ENCODE measurements around the gene FOXS1. TPM values are rescaled to one million over a fixed set of nuclear protein-coding genes. Genes with fewer than 3 reads are reported as not detected.

FOXS1 gene
- total and polyA plus RNA-seq, 2 experiments from 2014 or later: 0.26 TPM; not detected in 1

DNA sequence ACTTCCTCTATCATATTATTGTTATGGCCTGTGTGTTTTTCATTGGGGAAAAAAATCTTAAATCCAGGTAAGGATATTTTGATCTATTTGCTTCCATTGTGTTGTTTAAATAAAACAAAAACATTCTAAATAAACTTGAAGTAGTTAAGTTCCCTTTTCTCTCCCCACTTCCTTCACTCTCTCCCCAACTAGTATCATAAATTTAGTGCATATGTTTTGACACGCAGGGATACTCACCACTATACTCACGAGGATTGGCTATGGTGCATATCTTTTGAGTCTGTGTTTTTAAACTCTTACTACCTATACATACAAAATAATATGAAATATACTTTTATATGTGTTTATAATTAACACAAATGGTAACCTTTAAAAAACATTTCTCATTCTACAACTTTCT is 30.3 kb upstream of the FOXS1 start:
- Histone ChIP-seq H3K9me2 (ENCODE audit: insufficient read depth) (no peaks in the 10 kb centered on the region), H3K36me3 (ENCODE audit: insufficient read depth) (no peaks in the 10 kb centered on the region), H3K4me2 (no peak overlapping the region), H3K4me1 (ENCODE audit: insufficient read depth) (0 out of 2 replicates have a peak, but pooled peaks cover 3% of the 10 kb centered on the region), H3F3A (replicated peaks; ENCODE audit: low read depth) (peaks cover 6% of the 10 kb centered on the region; the same call in 1 of the 2 replicates), H2AFZ (no peak overlapping the region), H3K27ac (ENCODE audit: low read depth) (no peak overlapping the region), H3K27me3 (ENCODE audit: insufficient read depth) (peaks cover 33% of the 10 kb centered on the region), H3K4me3 (no peak overlapping the region), H3K79me2 (replicated peaks; ENCODE audit: insufficient read depth) (no peaks in the 10 kb centered on the region), H4K20me1 (replicated peaks; ENCODE audit: insufficient read depth) (no peaks in the 10 kb centered on the region)
- no peak overlapping the region for H3K27ac Mint-ChIP-seq
- no peaks in the 10 kb centered on the region; the same call in 2 of the 3 replicates for H3K36me3 Mint-ChIP-seq (ENCODE audit: low read depth)
- H3K4me3 Mint-ChIP-seq: no peak overlapping the region
- H3K27me3 Mint-ChIP-seq (ENCODE audit: insufficient read depth, low read depth, poor library complexity): peaks cover 23% of the 10 kb centered on the region
- H3K9me3 Mint-ChIP-seq: peaks cover 14% of the 10 kb centered on the region
- DNase-seq (ENCODE audit: low spot score) (no peak), ATAC-seq (no peak)
- no peak for TF ChIP-seq EZH2phosphoT487 (IDR thresholded peaks at IDR 0.05; ENCODE audit: unreplicated experiment)
- H3K4me1 Mint-ChIP-seq: peaks cover 3% of the 10 kb centered on the region; the same call in 2 of the 3 replicates

DNA sequence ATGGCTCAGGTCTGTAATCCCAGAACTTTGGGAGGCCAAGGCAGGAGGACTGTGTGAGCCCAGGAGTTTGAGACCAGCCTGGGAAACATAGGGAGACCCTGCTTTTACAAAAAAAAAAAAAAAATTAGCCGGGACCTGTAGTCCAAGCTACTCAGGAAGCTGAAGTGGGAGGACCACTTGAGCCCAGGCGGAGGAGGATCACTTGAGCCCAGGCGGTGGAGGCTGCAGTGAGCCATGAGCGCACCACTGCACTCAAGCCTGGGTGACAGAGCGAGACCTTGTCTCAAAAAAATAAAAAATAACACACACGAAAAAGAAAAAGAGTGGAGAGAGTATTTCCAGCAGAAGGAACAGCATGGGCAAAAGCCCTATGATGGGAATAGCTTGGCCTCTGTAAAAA is 27.0 kb upstream of the FOXS1 start:
- H2AFZ ChIP-seq: no peak overlapping the region
- peaks cover 35% of the 10 kb centered on the region for H3K27me3 Mint-ChIP-seq (ENCODE audit: insufficient read depth, low read depth, poor library complexity)
- H3K4me1 Mint-ChIP-seq: peaks cover 9% of the 10 kb centered on the region; the same call in 2 of the 3 replicates
- H3K36me3 Mint-ChIP-seq (ENCODE audit: low read depth): no peaks in the 10 kb centered on the region; the same call in 2 of the 3 replicates
- no peak overlapping the region for H3K27ac ChIP-seq (ENCODE audit: low read depth)
- ATAC-seq: no peak
- no peak overlapping the region for H3K4me3 ChIP-seq
- no peaks in the 10 kb centered on the region for H3K79me2 ChIP-seq (replicated peaks; ENCODE audit: insufficient read depth)
- peaks cover 14% of the 10 kb centered on the region; the same call in 1 of the 2 replicates for H3K4me1 ChIP-seq (ENCODE audit: insufficient read depth)
- H3K36me3 ChIP-seq (ENCODE audit: insufficient read depth): no peaks in the 10 kb centered on the region
- no peak overlapping the region for H3K27ac Mint-ChIP-seq
- H3K4me3 Mint-ChIP-seq: no peak overlapping the region
- H3K4me2 ChIP-seq: no peak overlapping the region
- DNase-seq (ENCODE audit: low spot score): no peak
- peaks cover 55% of the 10 kb centered on the region for H3K27me3 ChIP-seq (ENCODE audit: insufficient read depth)
- peaks cover 24% of the 10 kb centered on the region for H3K9me3 Mint-ChIP-seq
- H4K20me1 ChIP-seq (replicated peaks; ENCODE audit: insufficient read depth): no peaks in the 10 kb centered on the region; the same call in 1 of the 2 replicates
- no peaks in the 10 kb centered on the region for H3K9me2 ChIP-seq (ENCODE audit: insufficient read depth)
- H3F3A ChIP-seq (replicated peaks; ENCODE audit: low read depth): peaks cover 4% of the 10 kb centered on the region; the same call in 1 of the 2 replicates
- TF ChIP-seq, protein P1, sequence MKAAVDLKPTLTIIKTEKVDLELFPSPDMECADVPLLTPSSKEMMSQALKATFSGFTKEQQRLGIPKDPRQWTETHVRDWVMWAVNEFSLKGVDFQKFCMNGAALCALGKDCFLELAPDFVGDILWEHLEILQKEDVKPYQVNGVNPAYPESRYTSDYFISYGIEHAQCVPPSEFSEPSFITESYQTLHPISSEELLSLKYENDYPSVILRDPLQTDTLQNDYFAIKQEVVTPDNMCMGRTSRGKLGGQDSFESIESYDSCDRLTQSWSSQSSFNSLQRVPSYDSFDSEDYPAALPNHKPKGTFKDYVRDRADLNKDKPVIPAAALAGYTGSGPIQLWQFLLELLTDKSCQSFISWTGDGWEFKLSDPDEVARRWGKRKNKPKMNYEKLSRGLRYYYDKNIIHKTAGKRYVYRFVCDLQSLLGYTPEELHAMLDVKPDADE (IDR thresholded peaks at IDR 0.05): no peak
- TF ChIP-seq STAT1 (IDR thresholded peaks at IDR 0.05; ENCODE audit: unreplicated experiment) (no peak), EZH2 (IDR thresholded peaks at IDR 0.05; ENCODE audit: low read depth, unreplicated experiment) (no peak), ZNF331 (CRISPR knock-in tag; IDR thresholded peaks at IDR 0.05; ENCODE audit: low read depth) (no peak), EZH2phosphoT487 (IDR thresholded peaks at IDR 0.05; ENCODE audit: unreplicated experiment) (no peak), JUNB (IDR thresholded peaks at IDR 0.05; ENCODE audit: unreplicated experiment) (no peak), POLR2AphosphoS5 (IDR thresholded peaks at IDR 0.05; ENCODE audit: low read depth) (no peak), ZNF114 (CRISPR knock-in tag; IDR thresholded peaks at IDR 0.05) (no peak), CREB1 (CRISPR knock-in tag; IDR thresholded peaks at IDR 0.05; ENCODE audit: low read depth) (no peak)
- TF ChIP-seq, protein P2, sequence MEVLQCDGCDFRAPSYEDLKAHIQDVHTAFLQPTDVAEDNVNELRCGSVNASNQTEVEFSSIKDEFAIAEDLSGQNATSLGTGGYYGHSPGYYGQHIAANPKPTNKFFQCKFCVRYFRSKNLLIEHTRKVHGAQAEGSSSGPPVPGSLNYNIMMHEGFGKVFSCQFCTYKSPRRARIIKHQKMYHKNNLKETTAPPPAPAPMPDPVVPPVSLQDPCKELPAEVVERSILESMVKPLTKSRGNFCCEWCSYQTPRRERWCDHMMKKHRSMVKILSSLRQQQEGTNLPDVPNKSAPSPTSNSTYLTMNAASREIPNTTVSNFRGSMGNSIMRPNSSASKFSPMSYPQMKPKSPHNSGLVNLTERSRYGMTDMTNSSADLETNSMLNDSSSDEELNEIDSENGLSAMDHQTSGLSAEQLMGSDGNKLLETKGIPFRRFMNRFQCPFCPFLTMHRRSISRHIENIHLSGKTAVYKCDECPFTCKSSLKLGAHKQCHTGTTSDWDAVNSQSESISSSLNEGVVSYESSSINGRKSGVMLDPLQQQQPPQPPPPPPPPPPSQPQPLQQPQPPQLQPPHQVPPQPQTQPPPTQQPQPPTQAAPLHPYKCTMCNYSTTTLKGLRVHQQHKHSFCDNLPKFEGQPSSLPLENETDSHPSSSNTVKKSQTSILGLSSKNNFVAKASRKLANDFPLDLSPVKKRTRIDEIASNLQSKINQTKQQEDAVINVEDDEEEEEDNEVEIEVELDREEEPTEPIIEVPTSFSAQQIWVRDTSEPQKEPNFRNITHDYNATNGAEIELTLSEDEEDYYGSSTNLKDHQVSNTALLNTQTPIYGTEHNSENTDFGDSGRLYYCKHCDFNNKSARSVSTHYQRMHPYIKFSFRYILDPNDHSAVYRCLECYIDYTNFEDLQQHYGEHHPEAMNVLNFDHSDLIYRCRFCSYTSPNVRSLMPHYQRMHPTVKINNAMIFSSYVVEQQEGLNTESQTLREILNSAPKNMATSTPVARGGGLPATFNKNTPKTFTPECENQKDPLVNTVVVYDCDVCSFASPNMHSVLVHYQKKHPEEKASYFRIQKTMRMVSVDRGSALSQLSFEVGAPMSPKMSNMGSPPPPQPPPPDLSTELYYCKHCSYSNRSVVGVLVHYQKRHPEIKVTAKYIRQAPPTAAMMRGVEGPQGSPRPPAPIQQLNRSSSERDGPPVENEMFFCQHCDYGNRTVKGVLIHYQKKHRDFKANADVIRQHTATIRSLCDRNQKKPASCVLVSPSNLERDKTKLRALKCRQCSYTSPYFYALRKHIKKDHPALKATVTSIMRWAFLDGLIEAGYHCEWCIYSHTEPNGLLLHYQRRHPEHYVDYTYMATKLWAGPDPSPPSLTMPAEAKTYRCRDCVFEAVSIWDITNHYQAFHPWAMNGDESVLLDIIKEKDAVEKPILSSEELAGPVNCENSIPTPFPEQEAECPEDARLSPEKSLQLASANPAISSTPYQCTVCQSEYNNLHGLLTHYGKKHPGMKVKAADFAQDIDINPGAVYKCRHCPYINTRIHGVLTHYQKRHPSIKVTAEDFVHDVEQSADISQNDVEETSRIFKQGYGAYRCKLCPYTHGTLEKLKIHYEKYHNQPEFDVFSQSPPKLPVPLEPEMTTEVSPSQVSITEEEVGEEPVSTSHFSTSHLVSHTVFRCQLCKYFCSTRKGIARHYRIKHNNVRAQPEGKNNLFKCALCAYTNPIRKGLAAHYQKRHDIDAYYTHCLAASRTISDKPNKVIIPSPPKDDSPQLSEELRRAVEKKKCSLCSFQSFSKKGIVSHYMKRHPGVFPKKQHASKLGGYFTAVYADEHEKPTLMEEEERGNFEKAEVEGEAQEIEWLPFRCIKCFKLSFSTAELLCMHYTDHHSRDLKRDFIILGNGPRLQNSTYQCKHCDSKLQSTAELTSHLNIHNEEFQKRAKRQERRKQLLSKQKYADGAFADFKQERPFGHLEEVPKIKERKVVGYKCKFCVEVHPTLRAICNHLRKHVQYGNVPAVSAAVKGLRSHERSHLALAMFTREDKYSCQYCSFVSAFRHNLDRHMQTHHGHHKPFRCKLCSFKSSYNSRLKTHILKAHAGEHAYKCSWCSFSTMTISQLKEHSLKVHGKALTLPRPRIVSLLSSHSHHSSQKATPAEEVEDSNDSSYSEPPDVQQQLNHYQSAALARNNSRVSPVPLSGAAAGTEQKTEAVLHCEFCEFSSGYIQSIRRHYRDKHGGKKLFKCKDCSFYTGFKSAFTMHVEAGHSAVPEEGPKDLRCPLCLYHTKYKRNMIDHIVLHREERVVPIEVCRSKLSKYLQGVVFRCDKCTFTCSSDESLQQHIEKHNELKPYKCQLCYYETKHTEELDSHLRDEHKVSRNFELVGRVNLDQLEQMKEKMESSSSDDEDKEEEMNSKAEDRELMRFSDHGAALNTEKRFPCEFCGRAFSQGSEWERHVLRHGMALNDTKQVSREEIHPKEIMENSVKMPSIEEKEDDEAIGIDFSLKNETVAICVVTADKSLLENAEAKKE (CRISPR knock-in tag; IDR thresholded peaks at IDR 0.05): no peak
- TF ChIP-seq, protein P3, sequence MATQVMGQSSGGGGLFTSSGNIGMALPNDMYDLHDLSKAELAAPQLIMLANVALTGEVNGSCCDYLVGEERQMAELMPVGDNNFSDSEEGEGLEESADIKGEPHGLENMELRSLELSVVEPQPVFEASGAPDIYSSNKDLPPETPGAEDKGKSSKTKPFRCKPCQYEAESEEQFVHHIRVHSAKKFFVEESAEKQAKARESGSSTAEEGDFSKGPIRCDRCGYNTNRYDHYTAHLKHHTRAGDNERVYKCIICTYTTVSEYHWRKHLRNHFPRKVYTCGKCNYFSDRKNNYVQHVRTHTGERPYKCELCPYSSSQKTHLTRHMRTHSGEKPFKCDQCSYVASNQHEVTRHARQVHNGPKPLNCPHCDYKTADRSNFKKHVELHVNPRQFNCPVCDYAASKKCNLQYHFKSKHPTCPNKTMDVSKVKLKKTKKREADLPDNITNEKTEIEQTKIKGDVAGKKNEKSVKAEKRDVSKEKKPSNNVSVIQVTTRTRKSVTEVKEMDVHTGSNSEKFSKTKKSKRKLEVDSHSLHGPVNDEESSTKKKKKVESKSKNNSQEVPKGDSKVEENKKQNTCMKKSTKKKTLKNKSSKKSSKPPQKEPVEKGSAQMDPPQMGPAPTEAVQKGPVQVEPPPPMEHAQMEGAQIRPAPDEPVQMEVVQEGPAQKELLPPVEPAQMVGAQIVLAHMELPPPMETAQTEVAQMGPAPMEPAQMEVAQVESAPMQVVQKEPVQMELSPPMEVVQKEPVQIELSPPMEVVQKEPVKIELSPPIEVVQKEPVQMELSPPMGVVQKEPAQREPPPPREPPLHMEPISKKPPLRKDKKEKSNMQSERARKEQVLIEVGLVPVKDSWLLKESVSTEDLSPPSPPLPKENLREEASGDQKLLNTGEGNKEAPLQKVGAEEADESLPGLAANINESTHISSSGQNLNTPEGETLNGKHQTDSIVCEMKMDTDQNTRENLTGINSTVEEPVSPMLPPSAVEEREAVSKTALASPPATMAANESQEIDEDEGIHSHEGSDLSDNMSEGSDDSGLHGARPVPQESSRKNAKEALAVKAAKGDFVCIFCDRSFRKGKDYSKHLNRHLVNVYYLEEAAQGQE (IDR thresholded peaks at IDR 0.05; ENCODE audit: unreplicated experiment): no peak
